ENCODE measurements around the gene STARD3NL.
"Not testable (repeated sequence)": the region's sequence is repeated elsewhere in the genome, so short reads cannot be mapped to it uniquely, and the experiment has no call there.

Gene STARD3NL

DNA sequence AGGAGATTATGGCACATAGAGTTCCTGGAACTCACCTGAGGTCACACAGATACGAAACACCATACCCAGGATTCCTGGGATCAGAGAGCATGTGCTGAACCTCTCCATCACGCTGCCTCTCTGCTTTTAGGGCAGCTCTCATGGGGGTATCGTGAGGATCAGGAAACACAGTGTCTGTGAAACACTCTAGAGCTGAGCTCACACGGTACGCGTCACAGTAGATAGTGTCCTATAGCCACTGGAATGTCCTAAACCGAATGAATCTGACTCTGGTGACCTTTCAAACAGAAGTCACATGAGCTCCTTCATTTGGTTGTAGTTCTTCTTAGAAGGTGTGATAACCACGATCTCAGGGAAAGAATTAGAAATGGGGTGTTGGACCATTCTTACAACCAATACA is 81.1 kb downstream of the STARD3NL start:
- POLR2A ChIA-PET: interaction anchor here (0.5 kb wide), 1 partner anchor 254 kb away, joined by 4 read pairs; no protein-coding TSS in a partner anchor
- H3K4me3 ChIP-seq (ENCODE audit: control insufficient read depth in 1 of 7, extremely low read depth in 1 of 7, insufficient read depth in 4 of 7, low read depth in 2 of 7, low read length in 6 of 7); H3K27me3 ChIP-seq (replicated peaks in 2 of 5; ENCODE audit: control insufficient read depth in 4 of 5, insufficient read depth in 5 of 5, low read length in 4 of 5); H3K27ac ChIP-seq (ENCODE audit: insufficient read depth in 1 of 2, low read depth in 1 of 2, low read length in 2 of 2, poor library complexity in 1 of 2, severe bottlenecking in 2 of 2); DNase-seq; H3K9me3 ChIP-seq (ENCODE audit: control extremely low read depth in 1 of 5, control insufficient read depth in 4 of 5, insufficient read depth in 2 of 5, low read depth in 1 of 5, low read length in 4 of 5); H3K36me3 ChIP-seq (ENCODE audit: control insufficient read depth in 4 of 4, insufficient read depth in 4 of 4, low read length in 3 of 4); CTCF ChIA-PET: not testable (repeated sequence)
- 90% methylated on average over 7 of the region's 8 CpGs for WGBS (ENCODE audit: insufficient coverage)
- peaks cover 3 to 24% (median 13%) of the 10 kb centered on the region in 4 experiments for H3K4me1 ChIP-seq (ENCODE audit: control extremely low read depth in 1 of 4, control insufficient read depth in 4 of 4, insufficient read depth in 4 of 4, low read length in 3 of 4)

DNA sequence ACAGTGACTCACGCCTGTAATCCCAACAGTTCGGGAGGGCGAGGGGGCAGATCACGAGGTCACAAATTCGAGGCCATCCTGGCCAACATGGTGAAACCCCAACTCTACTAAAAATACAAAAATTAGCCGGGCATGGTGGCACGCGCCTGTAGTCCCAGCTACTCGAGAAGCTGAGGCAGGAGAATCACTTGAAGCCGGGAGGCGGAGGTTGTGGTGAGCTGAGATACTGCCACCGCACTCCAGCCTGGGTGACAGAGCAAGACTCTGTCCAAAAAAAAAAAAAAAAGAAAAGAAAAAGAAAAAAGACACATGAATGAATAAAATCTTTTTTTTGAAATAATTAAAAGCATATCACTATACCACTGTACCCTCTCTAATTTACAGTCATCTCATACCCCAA is 83.6 kb downstream of the STARD3NL start:
- H3K27ac ChIP-seq (ENCODE audit: insufficient read depth in 1 of 2, low read depth in 1 of 2, low read length in 2 of 2, poor library complexity in 1 of 2, severe bottlenecking in 2 of 2); H3K4me3 ChIP-seq (ENCODE audit: control insufficient read depth in 1 of 7, extremely low read depth in 1 of 7, insufficient read depth in 4 of 7, low read depth in 2 of 7, low read length in 6 of 7); POLR2A ChIA-PET; H3K36me3 ChIP-seq (ENCODE audit: control insufficient read depth in 4 of 4, insufficient read depth in 4 of 4, low read length in 3 of 4); H3K27me3 ChIP-seq (replicated peaks in 2 of 5; ENCODE audit: control insufficient read depth in 4 of 5, insufficient read depth in 5 of 5, low read length in 4 of 5); H3K9me3 ChIP-seq (ENCODE audit: control extremely low read depth in 1 of 5, control insufficient read depth in 4 of 5, insufficient read depth in 2 of 5, low read depth in 1 of 5, low read length in 4 of 5); DNase-seq: not testable (repeated sequence)
- CTCF ChIA-PET: interaction anchor here (0.6 to 2.1 kb wide), 2 partner anchors 24 to 75 kb away, joined by 3 to 4 read pairs; no protein-coding TSS in a partner anchor
- 87% methylated on average over 11 of the region's 12 CpGs for WGBS (ENCODE audit: insufficient coverage)
- H3K4me1 ChIP-seq (ENCODE audit: control extremely low read depth in 1 of 4, control insufficient read depth in 4 of 4, insufficient read depth in 4 of 4, low read length in 3 of 4): peaks cover 3 to 18% (median 8%) of the 10 kb centered on the region in 4 experiments

DNA sequence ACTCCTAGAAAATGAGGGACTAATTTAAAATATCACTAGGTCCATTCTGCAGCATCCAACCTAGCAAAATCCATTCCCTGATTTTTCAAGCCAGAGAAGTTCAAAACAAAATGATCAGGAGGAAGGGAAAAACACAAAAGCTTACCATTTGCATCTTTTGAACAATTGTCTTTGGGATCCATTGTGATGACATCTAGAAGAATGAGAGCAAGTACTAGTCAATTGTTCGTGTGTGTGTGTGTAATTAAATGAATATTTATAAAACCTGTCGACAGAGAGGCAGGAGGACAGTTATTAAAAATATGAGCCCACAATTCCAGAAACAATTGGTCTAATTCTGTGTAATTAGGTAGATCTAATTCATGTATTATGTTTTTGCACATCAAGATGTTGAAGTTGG is 84.0 kb downstream of the STARD3NL start:
- not testable (repeated sequence) for H3K27me3 ChIP-seq (replicated peaks in 2 of 5; ENCODE audit: control insufficient read depth in 4 of 5, insufficient read depth in 5 of 5, low read length in 4 of 5); H3K36me3 ChIP-seq (ENCODE audit: control insufficient read depth in 4 of 4, insufficient read depth in 4 of 4, low read length in 3 of 4); H3K27ac ChIP-seq (ENCODE audit: insufficient read depth in 1 of 2, low read depth in 1 of 2, low read length in 2 of 2, poor library complexity in 1 of 2, severe bottlenecking in 2 of 2); DNase-seq; H3K9me3 ChIP-seq (ENCODE audit: control extremely low read depth in 1 of 5, control insufficient read depth in 4 of 5, insufficient read depth in 2 of 5, low read depth in 1 of 5, low read length in 4 of 5); H3K4me3 ChIP-seq (ENCODE audit: control insufficient read depth in 1 of 7, extremely low read depth in 1 of 7, insufficient read depth in 4 of 7, low read depth in 2 of 7, low read length in 6 of 7)
- ChIA-PET POLR2A (interaction anchor here (0.6 kb wide), 1 partner anchor 29 kb away, joined by 3 read pairs; no protein-coding TSS in a partner anchor), CTCF (interaction anchor here (0.6 to 2.1 kb wide), 2 partner anchors 24 to 75 kb away, joined by 3 to 4 read pairs; no protein-coding TSS in a partner anchor)
- H3K4me1 ChIP-seq (ENCODE audit: control extremely low read depth in 1 of 4, control insufficient read depth in 4 of 4, insufficient read depth in 4 of 4, low read length in 3 of 4): peaks cover 3 to 13% (median 4%) of the 10 kb centered on the region in 4 experiments
- no CpG with 5 or more reads among the region's 2 CpGs for WGBS (ENCODE audit: insufficient coverage)

DNA sequence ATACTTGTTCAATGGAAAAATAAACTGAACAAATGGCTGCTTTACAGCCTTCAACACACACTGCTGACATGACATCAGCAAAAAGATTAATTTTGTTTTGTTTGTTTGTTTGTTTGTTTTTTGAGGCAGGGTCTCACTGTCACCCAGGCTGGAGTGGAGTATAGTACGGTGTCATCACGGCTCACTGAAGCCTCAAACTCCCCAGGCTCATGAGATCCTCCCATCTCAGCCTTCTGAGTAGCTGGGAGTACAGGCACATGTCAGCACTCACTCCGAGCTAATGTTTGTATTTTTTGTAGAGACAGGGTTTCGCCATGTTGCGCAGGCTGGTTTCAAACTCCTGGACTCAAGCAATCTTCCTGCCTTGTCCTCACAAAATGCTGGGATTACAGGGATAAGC is 84.5 kb downstream of the STARD3NL start:
- Histone ChIP-seq H3K27ac (ENCODE audit: insufficient read depth in 1 of 2, low read depth in 1 of 2, low read length in 2 of 2, poor library complexity in 1 of 2, severe bottlenecking in 2 of 2) (no peak overlapping the region), H3K9me3 (ENCODE audit: control extremely low read depth in 1 of 5, control insufficient read depth in 4 of 5, insufficient read depth in 2 of 5, low read depth in 1 of 5, low read length in 4 of 5) (no peaks in the 10 kb centered on the region), H3K36me3 (ENCODE audit: control insufficient read depth in 4 of 4, insufficient read depth in 4 of 4, low read length in 3 of 4) (peaks cover 0 to 3% (median 1%) of the 10 kb centered on the region in 4 experiments), H3K27me3 (replicated peaks in 2 of 5; ENCODE audit: control insufficient read depth in 4 of 5, insufficient read depth in 5 of 5, low read length in 4 of 5) (no peaks in the 10 kb centered on the region), H3K4me3 (ENCODE audit: control insufficient read depth in 1 of 7, extremely low read depth in 1 of 7, insufficient read depth in 4 of 7, low read depth in 2 of 7, low read length in 6 of 7) (no peak overlapping the region), H3K4me1 (ENCODE audit: control extremely low read depth in 1 of 4, control insufficient read depth in 4 of 4, insufficient read depth in 4 of 4, low read length in 3 of 4) (peaks cover 0 to 8% (median 0%) of the 10 kb centered on the region in 4 experiments)
- no peak for DNase-seq
- WGBS (ENCODE audit: insufficient coverage): 100% methylated on average over 3 of the region's 5 CpGs
- ChIA-PET CTCF (interaction anchor here (2.1 kb wide), 1 partner anchor 25 kb away, joined by 4 read pairs; no protein-coding TSS in a partner anchor), POLR2A (interaction anchor here (0.6 kb wide), 1 partner anchor 29 kb away, joined by 3 read pairs; no protein-coding TSS in a partner anchor)

DNA sequence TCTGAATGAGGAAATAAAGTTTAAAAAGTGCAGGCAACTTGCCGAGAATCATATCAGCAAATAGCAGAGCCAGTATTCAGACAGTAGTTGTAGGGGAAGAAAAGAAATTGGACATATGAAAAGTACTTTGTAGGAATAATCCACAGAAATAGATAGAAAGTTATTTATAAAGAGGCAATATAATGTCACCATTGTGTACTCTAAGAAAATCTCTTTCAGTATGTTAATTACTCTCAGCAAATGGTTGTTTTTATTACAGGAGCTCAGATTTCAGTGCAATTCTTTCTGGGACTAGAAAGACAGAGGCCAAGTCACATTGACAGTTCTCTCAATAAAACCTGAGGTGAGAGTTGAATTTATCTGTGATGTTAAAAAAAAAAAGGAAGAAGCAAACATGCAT is 85.2 kb downstream of the STARD3NL start:
- H3K36me3 ChIP-seq (ENCODE audit: control insufficient read depth in 4 of 4, insufficient read depth in 4 of 4, low read length in 3 of 4); DNase-seq; H3K27ac ChIP-seq (ENCODE audit: insufficient read depth in 1 of 2, low read depth in 1 of 2, low read length in 2 of 2, poor library complexity in 1 of 2, severe bottlenecking in 2 of 2); H3K9me3 ChIP-seq (ENCODE audit: control extremely low read depth in 1 of 5, control insufficient read depth in 4 of 5, insufficient read depth in 2 of 5, low read depth in 1 of 5, low read length in 4 of 5); H3K4me1 ChIP-seq (ENCODE audit: control extremely low read depth in 1 of 4, control insufficient read depth in 4 of 4, insufficient read depth in 4 of 4, low read length in 3 of 4); CTCF ChIA-PET; H3K27me3 ChIP-seq (replicated peaks in 2 of 5; ENCODE audit: control insufficient read depth in 4 of 5, insufficient read depth in 5 of 5, low read length in 4 of 5); POLR2A ChIA-PET; H3K4me3 ChIP-seq (ENCODE audit: control insufficient read depth in 1 of 7, extremely low read depth in 1 of 7, insufficient read depth in 4 of 7, low read depth in 2 of 7, low read length in 6 of 7): not testable (repeated sequence)
- no CpG with 5 or more reads among the region's 1 CpG for WGBS (ENCODE audit: insufficient coverage)

DNA sequence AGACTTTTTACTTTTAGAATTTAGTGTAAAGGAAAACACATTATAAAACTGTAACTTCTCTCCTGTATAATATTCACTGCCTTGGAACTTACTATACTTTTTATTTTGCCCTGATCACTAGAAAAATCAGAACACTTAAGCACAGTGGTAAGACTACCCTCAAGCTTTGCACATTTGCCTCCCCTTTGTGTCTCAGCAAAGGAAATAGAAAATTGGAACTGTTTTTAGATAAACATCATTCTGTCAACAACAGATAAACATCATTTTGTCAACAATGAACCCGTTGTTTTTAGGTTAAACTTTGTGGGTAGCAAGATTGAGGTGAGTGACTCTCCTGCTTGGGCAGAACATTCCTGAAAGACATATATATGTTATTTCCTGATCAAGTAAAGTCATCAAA is 86.6 kb downstream of the STARD3NL start:
- H3K9me3 ChIP-seq (ENCODE audit: control extremely low read depth in 1 of 5, control insufficient read depth in 4 of 5, insufficient read depth in 2 of 5, low read depth in 1 of 5, low read length in 4 of 5); H3K4me1 ChIP-seq (ENCODE audit: control extremely low read depth in 1 of 4, control insufficient read depth in 4 of 4, insufficient read depth in 4 of 4, low read length in 3 of 4); H3K4me3 ChIP-seq (ENCODE audit: control insufficient read depth in 1 of 7, extremely low read depth in 1 of 7, insufficient read depth in 4 of 7, low read depth in 2 of 7, low read length in 6 of 7); H3K36me3 ChIP-seq (ENCODE audit: control insufficient read depth in 4 of 4, insufficient read depth in 4 of 4, low read length in 3 of 4); DNase-seq; POLR2A ChIA-PET; CTCF ChIA-PET; H3K27ac ChIP-seq (ENCODE audit: insufficient read depth in 1 of 2, low read depth in 1 of 2, low read length in 2 of 2, poor library complexity in 1 of 2, severe bottlenecking in 2 of 2); H3K27me3 ChIP-seq (replicated peaks in 2 of 5; ENCODE audit: control insufficient read depth in 4 of 5, insufficient read depth in 5 of 5, low read length in 4 of 5): not testable (repeated sequence)
- WGBS (ENCODE audit: insufficient coverage): no CpG with 5 or more reads among the region's 1 CpG

DNA sequence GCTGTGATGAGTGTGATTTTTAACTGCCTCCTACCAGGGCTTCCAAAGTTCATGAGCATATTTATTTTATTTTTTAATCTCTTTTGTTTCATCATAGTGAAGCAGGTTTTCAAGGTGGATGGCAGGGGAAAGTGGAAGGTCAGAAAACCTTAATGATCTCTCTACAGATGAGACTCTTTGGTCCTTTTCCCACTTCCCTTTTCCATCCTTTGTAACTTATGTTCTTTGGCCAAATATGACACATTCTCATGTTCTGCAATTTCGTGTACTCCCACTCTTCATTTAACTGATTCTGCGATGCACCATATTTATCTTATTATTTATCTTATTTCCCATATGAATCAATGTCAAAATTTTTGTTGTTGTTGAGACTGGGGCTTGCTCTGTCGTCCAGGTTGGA is 87.9 kb downstream of the STARD3NL start:
- H3K9me3 ChIP-seq (ENCODE audit: control extremely low read depth in 1 of 5, control insufficient read depth in 4 of 5, insufficient read depth in 2 of 5, low read depth in 1 of 5, low read length in 4 of 5); POLR2A ChIA-PET; DNase-seq; H3K36me3 ChIP-seq (ENCODE audit: control insufficient read depth in 4 of 4, insufficient read depth in 4 of 4, low read length in 3 of 4); H3K4me3 ChIP-seq (ENCODE audit: control insufficient read depth in 1 of 7, extremely low read depth in 1 of 7, insufficient read depth in 4 of 7, low read depth in 2 of 7, low read length in 6 of 7); H3K27ac ChIP-seq (ENCODE audit: insufficient read depth in 1 of 2, low read depth in 1 of 2, low read length in 2 of 2, poor library complexity in 1 of 2, severe bottlenecking in 2 of 2); CTCF ChIA-PET; H3K27me3 ChIP-seq (replicated peaks in 2 of 5; ENCODE audit: control insufficient read depth in 4 of 5, insufficient read depth in 5 of 5, low read length in 4 of 5); H3K4me1 ChIP-seq (ENCODE audit: control extremely low read depth in 1 of 4, control insufficient read depth in 4 of 4, insufficient read depth in 4 of 4, low read length in 3 of 4): not testable (repeated sequence)
- WGBS (ENCODE audit: insufficient coverage): no CpG with 5 or more reads among the region's 3 CpGs
